NCI-H1436 (cell line): ENCODE results near the gene NGRN.
"Not testable (repeated sequence)": the region's sequence is repeated elsewhere in the genome, so short reads cannot be mapped to it uniquely, and the experiment has no call there.

Experiments
- DNase-seq: peaks from one replicate; lab custom pipeline; 2025; lab: John Stamatoyannopoulos, UW

NGRN gene

GRCh38 chr15:90286678-90287077 is 21.2 kb downstream of the NGRN start:
- no peak for DNase-seq

DNA sequence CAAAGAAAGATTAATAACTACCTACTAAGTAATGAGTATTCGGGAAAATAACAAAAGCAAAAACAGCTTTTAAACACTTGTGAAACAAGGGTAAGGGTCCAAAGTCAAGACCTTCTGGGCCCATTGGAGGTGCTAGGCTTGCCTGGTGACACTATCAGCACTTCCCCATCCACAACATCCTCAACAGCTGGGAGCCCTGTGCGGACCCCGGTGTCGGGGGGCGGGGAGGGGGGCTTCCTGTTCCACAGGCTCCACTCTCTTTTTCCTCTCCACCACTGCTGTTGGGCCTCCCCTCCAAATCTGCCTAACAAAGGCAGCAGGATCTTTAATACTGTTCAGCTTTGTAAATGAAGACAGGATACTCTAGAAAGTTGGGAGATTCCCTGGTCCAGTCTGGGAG is 21.6 kb downstream of the NGRN start:
- DNase-seq, result no peak

DNA sequence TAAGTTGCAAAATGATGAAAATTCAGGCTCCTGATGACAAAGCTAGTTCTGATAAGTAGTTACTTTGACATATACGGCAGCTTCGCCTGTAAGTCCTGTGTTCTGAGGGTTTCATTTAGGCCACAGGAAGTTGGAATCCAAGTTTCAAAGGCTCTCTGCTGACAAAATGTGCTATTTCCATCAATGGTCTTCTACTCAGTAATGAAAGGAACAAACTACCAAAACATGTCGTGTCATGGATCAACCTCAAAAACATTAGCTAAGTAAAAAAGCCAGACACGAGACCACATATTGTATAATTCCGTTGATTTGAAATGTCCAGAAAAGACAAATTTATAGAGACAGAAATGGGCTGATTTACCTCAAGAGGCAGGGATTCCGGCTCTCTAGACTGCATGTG is 22.5 kb downstream of the NGRN start:
- no peak for DNase-seq

DNA sequence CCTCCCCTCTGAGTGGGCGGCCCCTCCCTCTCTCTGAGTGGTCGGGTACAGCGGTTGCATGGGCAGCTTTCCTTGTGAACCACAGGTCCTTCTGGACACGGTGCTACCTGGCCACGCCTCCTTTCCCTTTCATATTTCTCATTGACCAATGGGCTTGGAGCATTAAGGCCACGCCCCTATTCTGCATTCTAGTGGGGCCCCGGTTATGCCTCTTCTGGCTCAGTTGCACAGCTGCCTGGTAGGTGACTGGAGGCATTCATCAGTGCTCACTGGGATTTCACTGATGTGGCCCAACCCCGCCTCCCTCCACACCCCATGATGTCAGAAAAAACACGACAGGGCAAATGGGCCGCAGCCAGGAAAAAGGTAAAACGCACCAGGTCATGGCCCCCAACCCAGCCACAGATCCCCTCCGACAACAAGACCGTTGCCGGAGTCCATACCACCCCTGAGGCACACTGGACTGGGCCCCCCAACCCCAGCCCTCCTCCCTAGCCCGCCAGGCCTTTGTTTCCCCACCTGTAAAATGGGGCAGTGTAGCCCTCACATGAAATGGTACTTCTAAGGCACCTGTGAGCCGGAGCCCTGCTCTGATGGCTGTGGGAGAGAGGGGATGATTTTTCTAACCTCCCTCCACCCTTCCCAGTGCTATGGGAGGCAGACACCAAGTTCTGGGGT is 26.3 kb downstream of the NGRN start:
- peak; percentile 68 for DNase-seq

- DNase-seq, result peak; percentile 86
These were observed 27.8 kb downstream of the NGRN start for GRCh38 chr15:90293040-90293810.

DNA sequence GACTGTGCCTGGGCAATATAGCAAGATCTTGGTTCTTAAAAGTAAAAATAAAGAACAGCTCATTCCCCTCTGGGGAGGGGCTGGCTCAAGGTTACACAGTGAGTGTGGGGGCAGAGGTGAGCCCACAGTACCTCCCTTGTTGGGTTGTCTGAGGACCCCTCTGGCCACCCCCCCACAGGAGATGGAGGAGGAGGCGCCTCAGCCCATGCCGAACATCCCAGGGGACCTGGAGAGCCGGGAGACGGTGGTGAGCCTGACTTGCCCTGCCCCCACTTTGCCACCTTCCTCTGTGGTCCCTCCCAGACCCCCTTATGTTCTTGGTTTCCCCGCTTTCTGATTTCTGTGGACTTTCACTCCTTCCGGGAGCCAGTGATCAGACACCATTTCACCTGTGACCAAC is 28.7 kb downstream of the NGRN start:
- DNase-seq, result no peak

GRCh38 chr15:90294601-90295269 is 29.3 kb downstream of the NGRN start:
- DNase-seq, result peak; percentile 17

- DNase-seq, result no peak
These were observed 29.8 kb downstream of the NGRN start for GRCh38 chr15:90295270-90295648.

- not testable (repeated sequence) for DNase-seq
These were observed 30.9 kb downstream of the NGRN start for GRCh38 chr15:90296316-90296884.

GRCh38 chr15:90297021-90297420 is 31.5 kb downstream of the NGRN start:
- no peak for DNase-seq

- no peak for DNase-seq
These were observed 35.1 kb downstream of the NGRN start for GRCh38 chr15:90300541-90300940.

- DNase-seq, result peak; percentile 28
These were observed 35.7 kb downstream of the NGRN start for GRCh38 chr15:90300988-90301706.

- DNase-seq, result no peak
These were observed 36.3 kb downstream of the NGRN start for GRCh38 chr15:90301707-90302300.

DNA sequence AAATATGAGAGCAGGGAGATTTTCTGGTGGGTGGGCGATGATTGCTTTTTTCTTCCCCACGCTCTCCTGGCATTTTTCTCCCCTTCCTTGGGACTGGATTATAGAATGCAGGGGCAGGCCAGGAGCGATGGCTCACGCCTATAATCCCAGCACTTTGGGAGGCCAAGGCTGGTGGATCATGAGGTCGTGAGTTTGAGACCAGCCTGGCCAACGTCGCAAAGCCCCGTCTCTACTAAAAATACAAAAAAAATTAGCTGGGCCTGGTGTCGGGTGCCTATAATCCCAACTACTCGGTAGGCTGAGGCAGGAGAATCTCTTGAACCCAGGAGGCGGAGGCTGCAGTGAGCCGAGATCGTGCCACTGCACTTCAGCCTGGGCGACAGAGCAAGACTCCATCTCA is 39.9 kb downstream of the NGRN start:
- not testable (repeated sequence) for DNase-seq

- DNase-seq, result no peak
These were observed 40.5 kb downstream of the NGRN start for GRCh38 chr15:90305932-90306331.

- DNase-seq, result no peak
These were observed 41.1 kb downstream of the NGRN start for GRCh38 chr15:90306560-90306959.

DNA sequence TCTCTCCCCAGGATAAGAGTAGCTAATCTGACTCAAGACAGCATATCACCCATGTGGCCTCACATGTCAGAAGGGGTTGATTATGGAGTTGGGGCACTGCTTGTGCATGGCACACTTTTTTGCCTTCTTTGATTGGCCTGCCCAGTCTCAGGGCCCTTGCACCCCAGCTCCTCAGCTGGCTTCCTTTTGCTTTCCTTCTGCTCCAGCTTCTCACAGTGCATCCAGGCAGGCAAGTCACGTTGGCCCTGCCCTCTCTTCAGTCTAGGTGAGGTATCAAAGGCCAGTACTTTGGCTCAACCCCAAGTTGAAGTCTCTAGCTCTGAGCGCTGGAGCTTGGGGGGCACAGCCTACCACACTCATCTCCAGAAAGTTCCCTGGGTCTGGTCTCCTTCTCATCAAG is 42.2 kb downstream of the NGRN start:
- DNase-seq, result no peak

GRCh38 chr15:90309020-90309419 is 43.5 kb downstream of the NGRN start:
- no peak for DNase-seq

- DNase-seq, result no peak
These were observed 50.0 kb downstream of the NGRN start for GRCh38 chr15:90315278-90315982.

DNA sequence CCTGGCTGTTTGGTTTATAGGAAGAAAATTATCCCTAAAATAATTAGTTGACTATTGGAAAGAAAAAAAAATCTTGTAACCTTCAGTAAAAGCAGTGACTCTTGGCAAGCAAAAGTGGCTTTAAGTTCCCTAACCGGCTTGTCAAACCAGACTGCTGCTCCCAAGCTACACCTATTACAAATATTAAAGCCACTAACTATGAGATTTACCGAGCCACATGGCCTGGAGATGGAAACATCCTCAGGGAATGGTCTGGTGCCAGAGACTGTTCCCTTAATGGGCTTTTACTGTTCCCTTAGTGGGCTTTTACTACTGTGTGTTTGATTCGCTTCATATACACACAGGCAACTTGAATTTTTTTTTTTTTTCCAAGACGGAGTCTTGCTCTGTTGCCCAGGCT is 50.7 kb downstream of the NGRN start:
- no peak for DNase-seq

DNA sequence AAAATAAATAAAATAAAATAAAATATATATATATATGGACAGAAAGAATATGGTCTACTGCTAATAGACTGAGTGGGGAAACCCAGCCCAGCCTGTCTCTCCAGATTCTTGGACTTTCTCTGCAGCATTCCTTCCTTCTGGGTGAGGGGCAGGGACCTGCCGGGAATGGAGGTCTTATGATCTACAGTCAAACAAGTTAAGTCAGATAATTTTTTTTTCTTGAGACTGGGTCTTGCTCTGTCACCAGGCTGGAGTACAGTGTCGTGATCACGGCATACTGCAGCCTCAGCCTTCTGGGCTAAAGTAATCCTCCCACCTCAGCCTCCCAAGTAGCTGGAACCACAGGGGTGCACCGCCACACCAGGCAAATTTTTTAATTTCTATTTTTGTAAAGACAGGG is 53.1 kb downstream of the NGRN start:
- DNase-seq, result no peak
